ENCODE results near the gene RNF5.
"Not testable (repeated sequence)": the region's sequence is repeated elsewhere in the genome, so short reads cannot be mapped to it uniquely, and the experiment has no call there.

RNF5 gene

GRCh38 chr6:32188381-32189068 is 10.3 kb downstream of the RNF5 start:
- in situ Hi-C loops (cut with HindIII; ENCODE audit: low sequenced_read_pairs) = no loop called here

GRCh38 chr6:32189069-32189741 is 11.0 kb downstream of the RNF5 start:
- in situ Hi-C loops (cut with HindIII; ENCODE audit: low sequenced_read_pairs) = no loop called here

- in situ Hi-C loops (cut with HindIII; ENCODE audit: low sequenced_read_pairs) = no loop called here
Observed at GRCh38 chr6:32189742-32190053, 11.5 kb downstream of the RNF5 start.

- in situ Hi-C loops (cut with HindIII; ENCODE audit: low sequenced_read_pairs) = no loop called here
Observed at GRCh38 chr6:32190054-32190851, 12.0 kb downstream of the RNF5 start, which contains the start of gene PBX2. Gene PBX2, minus strand, starts transcription at chr6:32190202. Its CDS starts 287 bp downstream, at chr6:32189915.

GRCh38 chr6:32190911-32191677 is 12.9 kb downstream of the RNF5 start:
- in situ Hi-C loops (cut with HindIII; ENCODE audit: low sequenced_read_pairs) = no loop called here

GRCh38 chr6:32191696-32192607 is 13.7 kb downstream of the RNF5 start:
- in situ Hi-C loops (cut with HindIII; ENCODE audit: low sequenced_read_pairs) = no loop called here

GRCh38 chr6:32192608-32193039 is 14.4 kb downstream of the RNF5 start, which contains the start of gene GPSM3:
Gene GPSM3, minus strand, starts transcription at chr6:32192643. Its CDS starts 130 bp downstream, at chr6:32192513.
- in situ Hi-C loops (cut with HindIII; ENCODE audit: low sequenced_read_pairs) = no loop called here

GRCh38 chr6:32193096-32193495 is 14.9 kb downstream of the RNF5 start:
- in situ Hi-C loops (cut with HindIII; ENCODE audit: low sequenced_read_pairs) = not testable (repeated sequence)

- in situ Hi-C loops (cut with HindIII; ENCODE audit: low sequenced_read_pairs) = no loop called here
Observed at GRCh38 chr6:32194388-32194787, 16.2 kb downstream of the RNF5 start.

GRCh38 chr6:32194825-32195651 is 16.8 kb downstream of the RNF5 start:
- in situ Hi-C loops (cut with HindIII; ENCODE audit: low sequenced_read_pairs) = no loop called here

GRCh38 chr6:32195652-32195901 is 17.4 kb downstream of the RNF5 start:
- in situ Hi-C loops (cut with HindIII; ENCODE audit: low sequenced_read_pairs) = no loop called here

- in situ Hi-C loops (cut with HindIII; ENCODE audit: low sequenced_read_pairs) = no loop called here
Observed at GRCh38 chr6:32195902-32196681, 17.9 kb downstream of the RNF5 start.

GRCh38 chr6:32196682-32197616 is 18.7 kb downstream of the RNF5 start:
- in situ Hi-C loops (cut with HindIII; ENCODE audit: low sequenced_read_pairs) = no loop called here

- in situ Hi-C loops (cut with HindIII; ENCODE audit: low sequenced_read_pairs) = no loop called here
Observed at GRCh38 chr6:32198345-32198696, 20.1 kb downstream of the RNF5 start.

GRCh38 chr6:32198866-32199265 is 20.7 kb downstream of the RNF5 start:
- in situ Hi-C loops (cut with HindIII; ENCODE audit: low sequenced_read_pairs) = no loop called here

- in situ Hi-C loops (cut with HindIII; ENCODE audit: low sequenced_read_pairs) = no loop called here
Observed at GRCh38 chr6:32200711-32201475, 22.7 kb downstream of the RNF5 start.

- in situ Hi-C loops (cut with HindIII; ENCODE audit: low sequenced_read_pairs) = no loop called here
Observed at GRCh38 chr6:32202186-32202585, 24.0 kb downstream of the RNF5 start.

Measured in DLD1 (cell line).